ENCODE measurements around the gene BEST3.
"Not testable (repeated sequence)": the region's sequence is repeated elsewhere in the genome, so short reads cannot be mapped to it uniquely, and the experiment has no call there.

Gene BEST3

GRCh38 chr12:69645031-69645430 is 54.1 kb downstream of the BEST3 start:
- DNase-seq, result no peak

GRCh38 chr12:69644511-69644910 is 54.6 kb downstream of the BEST3 start:
- DNase-seq, result no peak

- DNase-seq, result no peak
Measured at GRCh38 chr12:69642531-69642930, 56.6 kb downstream of the BEST3 start.

- no peak for DNase-seq
Measured at GRCh38 chr12:69641546-69641945, 57.6 kb downstream of the BEST3 start.

GRCh38 chr12:69639400-69640016 is 59.6 kb downstream of the BEST3 start:
- no peak for DNase-seq

- no peak for DNase-seq
Measured at GRCh38 chr12:69633061-69633460, 66.0 kb downstream of the BEST3 start.

GRCh38 chr12:69630191-69630590 is 68.9 kb downstream of the BEST3 start:
- no peak for DNase-seq

- no peak for DNase-seq
Measured at GRCh38 chr12:69627501-69627900, 71.6 kb downstream of the BEST3 start.

GRCh38 chr12:69623970-69624369 is 75.1 kb downstream of the BEST3 start:
- no peak for DNase-seq

GRCh38 chr12:69621551-69621950 is 77.6 kb downstream of the BEST3 start:
- DNase-seq, result no peak

GRCh38 chr12:69620921-69621320 is 78.2 kb downstream of the BEST3 start:
- no peak for DNase-seq

- DNase-seq, result no peak
Measured at GRCh38 chr12:69620077-69620476, 79.0 kb downstream of the BEST3 start.

GRCh38 chr12:69619050-69619449 is 80.1 kb downstream of the BEST3 start:
- no peak for DNase-seq

- no peak for DNase-seq
Measured at GRCh38 chr12:69616025-69616424, 83.1 kb downstream of the BEST3 start.

GRCh38 chr12:69613351-69613750 is 85.8 kb downstream of the BEST3 start:
- DNase-seq, result no peak

GRCh38 chr12:69610729-69611128 is 88.4 kb downstream of the BEST3 start, which contains the start of gene LRRC10:
Gene LRRC10 (minus strand): TSS chr12:69610907. CDS start chr12:69610838, 69 bp downstream.
- no peak for DNase-seq

- no peak for DNase-seq
Measured at GRCh38 chr12:69610126-69610525, 89.0 kb downstream of the BEST3 start.

- DNase-seq, result no peak
Measured at GRCh38 chr12:69608114-69608513, 91.0 kb downstream of the BEST3 start.

- not testable (repeated sequence) for DNase-seq
Measured at GRCh38 chr12:69604275-69604674, 94.8 kb downstream of the BEST3 start.
